Vagina (tissue), 2 donors: ENCODE measurements around the gene WWTR1. TPM values are rescaled to one million over a fixed set of nuclear protein-coding genes. Genes with fewer than 3 reads are reported as not detected.
A peak's percentile ranks its signal among the peaks of the same experiment; 100 is the strongest.

Source experiments
- DNase-seq, 2 donors: peaks; one replicate each; pipeline ENCODE4 v3.0.0-alpha.2; 2017; ENCODE audit errors: extremely low spot score in 2 of 2
- H3K27ac ChIP-seq: fragments of 200-600 bp; sonication (generic); one replicate; pipeline ENCODE4 v1.5.1; 2019
- H3K27me3 ChIP-seq: fragments of 200-600 bp; sonication (generic); one replicate; pipeline ENCODE4 v1.5.1; 2019
- H3K36me3 ChIP-seq, 2 donors: fragments of 200-600 bp; sonication (generic); one replicate each; pipeline ENCODE4 v1.5.1; 2017 to 2019
- H3K4me1 ChIP-seq: fragments of 200-600 bp; sonication (generic); one replicate; pipeline ENCODE4 v1.5.1; 2019
- H3K4me3 ChIP-seq, 2 donors: fragments of 200-600 bp; sonication (generic); 1 replicate in 1 of 2; 2 replicates in 1 of 2; pipeline ENCODE4 v1.5.1; 2016 to 2019
- H3K9me3 ChIP-seq: fragments of 200-600 bp; sonication (generic); one replicate; pipeline ENCODE4 v1.5.1; 2019
- POLR2A ChIP-seq, 2 donors: fragments of 450-650 bp; IDR thresholded peaks; one replicate each; pipeline ENCODE4 v1.6.1; 2017; ENCODE audit warnings: antibody characterized with exemption in 2 of 2, mild to moderate bottlenecking in 2 of 2, moderate library complexity in 2 of 2
- POLR2AphosphoS5 ChIP-seq, 2 donors: sonication (generic); formaldehyde crosslinking; IDR thresholded peaks; one replicate each; pipeline ENCODE4 v1.9.0; 2017; ENCODE audit warnings: antibody characterized with exemption in 2 of 2, mild to moderate bottlenecking in 2 of 2, low read depth in 1 of 2; ENCODE audit not compliant: insufficient read depth in 1 of 2
- intact Hi-C: fragments of 100-400 bp; cut with DNase I; formaldehyde crosslinking; loops from one replicate; pipeline ENCODE4 v1.15.1; 2023
- total RNA-seq: library from RNA; depleted of rRNA; stranded (reverse); fragments of >200 nt; gene quantifications from one replicate; pipeline ENCODE4 v1.2.3, GENCODE V29; 2016
- TF ChIP-seq, protein P1 (sequence below), 3 experiments: fragments of 450-650 bp in 2 of 3; fragments of 200-600 bp in 1 of 3; sonication (generic) in 1 of 3; IDR thresholded peaks; one replicate each; pipeline ENCODE4 v1.5.1; 2017 to 2019; ENCODE audit warnings: antibody characterized with exemption in 3 of 3, mild to moderate bottlenecking in 2 of 3, moderate library complexity in 2 of 3

WWTR1 gene
- total RNA-seq, 1 donor from 2014 or later, result 181 TPM

DNA sequence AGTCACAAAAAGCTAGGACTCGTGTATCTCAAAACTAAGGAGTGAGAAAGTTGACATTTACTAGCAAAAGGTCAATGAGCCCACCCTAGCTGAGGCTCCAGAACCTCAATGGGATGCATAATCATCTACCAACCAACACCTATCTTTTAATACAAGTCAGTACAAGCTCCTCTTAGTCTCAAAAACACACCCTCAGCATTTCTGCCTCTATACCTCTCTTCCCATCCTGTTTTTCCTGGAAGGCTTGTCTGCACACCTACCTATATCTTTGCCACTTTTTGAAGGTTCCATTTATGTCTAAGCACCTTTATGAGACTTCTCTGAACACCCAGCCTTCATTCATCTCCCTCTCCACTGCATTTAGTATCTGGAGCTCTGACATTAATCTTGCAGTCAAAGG, 10.0 kb downstream of the WWTR1 start:
- Histone ChIP-seq H3K36me3 (no peaks in the 10 kb centered on the region), H3K27ac (peak overlapping the region; percentile 37), H3K27me3 (no peaks in the 10 kb centered on the region), H3K4me1 (peaks cover 83% of the 10 kb centered on the region), H3K4me3 (no peak overlapping the region), H3K9me3 (no peaks in the 10 kb centered on the region)
- intact Hi-C loops, result no loop called here
- TF ChIP-seq, protein P1, sequence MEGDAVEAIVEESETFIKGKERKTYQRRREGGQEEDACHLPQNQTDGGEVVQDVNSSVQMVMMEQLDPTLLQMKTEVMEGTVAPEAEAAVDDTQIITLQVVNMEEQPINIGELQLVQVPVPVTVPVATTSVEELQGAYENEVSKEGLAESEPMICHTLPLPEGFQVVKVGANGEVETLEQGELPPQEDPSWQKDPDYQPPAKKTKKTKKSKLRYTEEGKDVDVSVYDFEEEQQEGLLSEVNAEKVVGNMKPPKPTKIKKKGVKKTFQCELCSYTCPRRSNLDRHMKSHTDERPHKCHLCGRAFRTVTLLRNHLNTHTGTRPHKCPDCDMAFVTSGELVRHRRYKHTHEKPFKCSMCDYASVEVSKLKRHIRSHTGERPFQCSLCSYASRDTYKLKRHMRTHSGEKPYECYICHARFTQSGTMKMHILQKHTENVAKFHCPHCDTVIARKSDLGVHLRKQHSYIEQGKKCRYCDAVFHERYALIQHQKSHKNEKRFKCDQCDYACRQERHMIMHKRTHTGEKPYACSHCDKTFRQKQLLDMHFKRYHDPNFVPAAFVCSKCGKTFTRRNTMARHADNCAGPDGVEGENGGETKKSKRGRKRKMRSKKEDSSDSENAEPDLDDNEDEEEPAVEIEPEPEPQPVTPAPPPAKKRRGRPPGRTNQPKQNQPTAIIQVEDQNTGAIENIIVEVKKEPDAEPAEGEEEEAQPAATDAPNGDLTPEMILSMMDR (IDR thresholded peaks at IDR 0.05), result no peak
- TF ChIP-seq POLR2AphosphoS5 (IDR thresholded peaks at IDR 0.05; ENCODE audit: insufficient read depth in 1 of 2, low read depth in 1 of 2), result no peak
- no peak for TF ChIP-seq POLR2A (IDR thresholded peaks at IDR 0.05)
- DNase-seq, result no peak

DNA sequence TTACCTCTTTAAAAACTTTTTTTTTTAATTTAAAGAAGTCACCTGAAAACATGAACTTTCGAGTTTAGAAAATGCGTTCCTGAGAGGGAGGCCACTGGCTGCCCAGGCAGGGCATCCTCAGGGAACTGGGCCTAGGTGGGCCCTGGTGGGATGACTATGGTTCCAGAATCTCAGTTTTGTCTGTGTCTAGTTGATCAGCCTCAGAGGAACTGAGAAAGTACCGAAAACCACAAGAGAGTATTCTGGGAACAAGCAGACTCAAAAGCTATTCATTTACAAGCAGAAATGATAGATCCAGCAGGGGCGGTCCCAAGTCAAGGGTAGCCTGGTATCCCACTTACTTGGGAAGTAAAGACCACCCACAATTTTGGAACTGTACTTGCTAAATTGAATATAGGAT, 10.5 kb downstream of the WWTR1 start:
- H3K27ac ChIP-seq, result no peak overlapping the region
- no peak for DNase-seq
- intact Hi-C loops, result no loop called here
- H3K9me3 ChIP-seq, result no peaks in the 10 kb centered on the region
- peaks cover 86% of the 10 kb centered on the region for H3K4me1 ChIP-seq
- no peak overlapping the region for H3K4me3 ChIP-seq
- no peaks in the 10 kb centered on the region for H3K36me3 ChIP-seq
- TF ChIP-seq POLR2AphosphoS5 (IDR thresholded peaks at IDR 0.05; ENCODE audit: insufficient read depth in 1 of 2, low read depth in 1 of 2), result no peak
- no peaks in the 10 kb centered on the region for H3K27me3 ChIP-seq

DNA sequence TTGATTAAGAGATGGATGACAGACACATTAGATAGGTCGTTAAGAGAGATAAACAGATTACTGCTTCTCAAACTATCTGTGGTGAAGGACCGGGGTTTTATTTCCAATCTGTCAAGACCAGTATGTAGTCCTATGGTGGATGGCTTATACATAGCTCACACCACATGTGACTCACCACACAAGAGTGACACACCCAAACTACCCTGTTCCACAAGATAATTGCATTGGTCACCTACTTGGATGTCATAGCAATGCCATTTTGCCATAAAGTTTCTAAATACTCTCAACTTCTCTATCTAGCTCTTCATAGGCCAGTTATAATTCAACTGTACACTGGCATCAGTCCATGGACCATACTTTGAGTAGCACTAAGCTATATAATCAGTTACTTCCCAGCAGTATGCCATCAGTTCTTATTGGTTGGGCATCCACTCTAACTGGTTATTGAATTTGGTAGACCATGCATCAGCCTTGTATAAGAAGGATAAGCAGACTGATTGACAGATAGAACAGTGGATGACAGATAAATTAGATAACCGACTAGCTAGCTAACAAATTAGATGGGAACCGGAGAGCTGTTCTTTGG, 11.6 kb downstream of the WWTR1 start:
- TF ChIP-seq POLR2A (IDR thresholded peaks at IDR 0.05) (no peak), POLR2AphosphoS5 (IDR thresholded peaks at IDR 0.05; ENCODE audit: insufficient read depth in 1 of 2, low read depth in 1 of 2) (peak in 1 of 2 donors; percentile 33)
- TF ChIP-seq, protein P1 (IDR thresholded peaks at IDR 0.05), result no peak
- H3K27ac ChIP-seq, result no peak overlapping the region
- intact Hi-C loops, result no loop called here

DNA sequence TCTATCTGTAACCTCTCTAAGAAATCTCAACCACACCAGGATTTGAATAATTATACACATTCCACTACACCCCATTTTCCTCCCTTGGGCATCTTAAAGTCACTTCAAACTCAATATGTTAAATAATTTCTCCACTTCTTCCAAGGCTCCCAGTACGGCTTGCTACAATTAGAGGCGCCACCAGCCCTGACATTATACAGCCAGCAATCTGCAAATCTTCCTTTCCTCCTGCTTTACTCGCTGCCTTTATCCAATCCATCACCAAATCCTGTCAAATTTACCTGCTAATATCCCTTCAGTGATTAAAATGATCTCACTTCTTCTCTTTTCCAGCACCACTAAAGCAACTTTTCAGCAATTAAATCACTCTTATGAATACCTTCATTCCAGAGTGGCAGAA, 13.9 kb downstream of the WWTR1 start:
- intact Hi-C loops, result no loop called here
- Histone ChIP-seq H3K27ac (peak overlapping the region; percentile 45), H3K9me3 (no peaks in the 10 kb centered on the region), H3K27me3 (no peaks in the 10 kb centered on the region), H3K4me1 (peaks cover 80% of the 10 kb centered on the region), H3K4me3 (no peak overlapping the region), H3K36me3 (no peaks in the 10 kb centered on the region)
- TF ChIP-seq POLR2AphosphoS5 (IDR thresholded peaks at IDR 0.05; ENCODE audit: insufficient read depth in 1 of 2, low read depth in 1 of 2) (no peak), POLR2A (IDR thresholded peaks at IDR 0.05) (no peak)
- TF ChIP-seq, protein P1 (IDR thresholded peaks at IDR 0.05), result no peak
- DNase-seq, result no peak

More for the DNA sequence above, 11.6 kb downstream of the WWTR1 start:
- DNase-seq, result no peak
- no peaks in the 10 kb centered on the region for H3K36me3 ChIP-seq
- no peaks in the 10 kb centered on the region for H3K9me3 ChIP-seq
- peaks cover 89% of the 10 kb centered on the region for H3K4me1 ChIP-seq
- H3K4me3 ChIP-seq, result no peak overlapping the region
- H3K27me3 ChIP-seq, result no peaks in the 10 kb centered on the region

DNA sequence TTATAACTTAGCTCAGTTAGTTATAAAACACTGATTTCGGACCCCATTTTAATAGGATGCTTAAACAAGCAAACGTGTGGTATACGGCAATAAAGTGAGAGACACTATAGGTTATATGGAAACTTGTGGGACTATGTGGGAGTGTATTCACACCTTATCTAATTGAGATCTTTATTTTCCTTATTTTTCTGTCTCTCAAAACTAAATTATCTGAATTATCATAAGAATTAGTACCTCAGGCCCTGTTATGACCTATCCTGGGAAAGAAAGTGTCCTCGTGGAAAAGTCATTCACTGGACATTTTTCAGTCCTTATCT, 14.4 kb downstream of the WWTR1 start:
- DNase-seq, result no peak
- peak overlapping the region; percentile 45 for H3K27ac ChIP-seq

More for the DNA sequence above, 14.4 kb downstream of the WWTR1 start:
- no peaks in the 10 kb centered on the region for H3K36me3 ChIP-seq
- TF ChIP-seq, protein P1 (IDR thresholded peaks at IDR 0.05), result no peak
- no peak for TF ChIP-seq POLR2A (IDR thresholded peaks at IDR 0.05)
- no peak for TF ChIP-seq POLR2AphosphoS5 (IDR thresholded peaks at IDR 0.05; ENCODE audit: insufficient read depth in 1 of 2, low read depth in 1 of 2)
- H3K27me3 ChIP-seq, result no peaks in the 10 kb centered on the region
- peaks cover 80% of the 10 kb centered on the region for H3K4me1 ChIP-seq
- intact Hi-C loops, result no loop called here
- H3K4me3 ChIP-seq, result no peak overlapping the region
- H3K9me3 ChIP-seq, result no peaks in the 10 kb centered on the region
